Right kidney (tissue), 1 donor: Measurements from ENCODE around the gene ZNF581.
A peak's percentile ranks its signal among the peaks of the same experiment; 100 is the strongest.

Experiments
- DNase-seq: peaks from one replicate; pipeline ENCODE4 v3.0.0-alpha.2; 2016

The ZNF581 gene

GRCh38 chr19:55680339-55681130 is 37.1 kb downstream of the ZNF581 start:
- DNase-seq, result no peak

- no peak for DNase-seq
Measured at GRCh38 chr19:55681131-55682092, 38.0 kb downstream of the ZNF581 start.

- DNase-seq, result peak; percentile 44
Measured at GRCh38 chr19:55683449-55684261, 40.2 kb downstream of the ZNF581 start.

DNA sequence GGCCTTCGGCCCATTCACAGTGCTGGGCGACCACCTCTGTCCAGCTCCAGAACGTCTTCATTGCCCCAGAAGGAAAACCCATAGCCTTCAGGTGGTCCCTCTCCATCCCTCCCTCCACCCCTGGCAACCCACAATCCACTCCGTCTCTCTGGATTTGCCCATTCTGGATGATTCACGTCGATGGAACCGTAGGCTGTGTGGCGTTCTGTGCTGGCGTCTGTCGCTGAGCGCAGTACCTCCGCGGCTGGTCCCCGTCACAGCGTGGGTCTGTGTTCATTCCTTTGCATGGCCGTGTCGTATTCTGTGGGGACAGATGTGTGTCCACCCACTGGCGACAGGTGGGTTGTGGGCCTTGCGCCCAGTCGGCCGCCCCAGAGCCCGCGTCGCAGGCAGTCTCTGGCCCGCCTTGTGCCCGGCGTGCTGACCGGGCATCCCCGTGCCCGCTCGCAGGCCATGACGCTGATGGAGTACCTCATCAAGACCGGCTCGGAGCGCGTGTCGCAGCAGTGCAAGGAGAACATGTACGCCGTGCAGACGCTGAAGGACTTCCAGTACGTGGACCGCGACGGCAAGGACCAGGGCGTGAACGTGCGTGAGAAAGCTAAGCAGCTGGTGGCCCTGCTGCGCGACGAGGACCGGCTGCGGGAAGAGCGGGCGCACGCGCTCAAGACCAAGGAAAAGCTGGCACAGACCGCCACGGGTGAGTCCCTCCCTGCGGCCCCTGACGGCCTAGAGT is 41.7 kb downstream of the ZNF581 start:
- no peak for DNase-seq

DNA sequence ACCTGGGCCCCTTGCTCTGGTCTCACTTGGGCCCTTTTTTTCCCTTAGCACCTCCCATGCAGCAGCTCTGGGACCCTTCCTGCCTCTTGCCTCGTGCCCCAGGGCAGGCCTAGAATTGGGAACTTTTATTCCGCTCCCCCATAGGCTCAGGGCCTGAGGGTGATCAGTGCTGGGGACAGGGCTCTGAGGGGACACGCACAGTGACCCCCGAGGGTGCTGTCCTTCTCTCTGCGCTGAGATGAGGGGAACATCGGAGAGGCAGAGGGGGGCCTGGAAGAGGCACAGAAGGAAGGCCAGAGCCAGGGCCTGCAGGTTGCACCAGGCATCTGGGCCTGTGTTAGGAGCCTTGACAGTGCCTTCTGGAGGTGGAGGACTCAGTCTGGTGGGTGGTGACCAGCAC is 42.3 kb downstream of the ZNF581 start:
- DNase-seq, result no peak

DNA sequence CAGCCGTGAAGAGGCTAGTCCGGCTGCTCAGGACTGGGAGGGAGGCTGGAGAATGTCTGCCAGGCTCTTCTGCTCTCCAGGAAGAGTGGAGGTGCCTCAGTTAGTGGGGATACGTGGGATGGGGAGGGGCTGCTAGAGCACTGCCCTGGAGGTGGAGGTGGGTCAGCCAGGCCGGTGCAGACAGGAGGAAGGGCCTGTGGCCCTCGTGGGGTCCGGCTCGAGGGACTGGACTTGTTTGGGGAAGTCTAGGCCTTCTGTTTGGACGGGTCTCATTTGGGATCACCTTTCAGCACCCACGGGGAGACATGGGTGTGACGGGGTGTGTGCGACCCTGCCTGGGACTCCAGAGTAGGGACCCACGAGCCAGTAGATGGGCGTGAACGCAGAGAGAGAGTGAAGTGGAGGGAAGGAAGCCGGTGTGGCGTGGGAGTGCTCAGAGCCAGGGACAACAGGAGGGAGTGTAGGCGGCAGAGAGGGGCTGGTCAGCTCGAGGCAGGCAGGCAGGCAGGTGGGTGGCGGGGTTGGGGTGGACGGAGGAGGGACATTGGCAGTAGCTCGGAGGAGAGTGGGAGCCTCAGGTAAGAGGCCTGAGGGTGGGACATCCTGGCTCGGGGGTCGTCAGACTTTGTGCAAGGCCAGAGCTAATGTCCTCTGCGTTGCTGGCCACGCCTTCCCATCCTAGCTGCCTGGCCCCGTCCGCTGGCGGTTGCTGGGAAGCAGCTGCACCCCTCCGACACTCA is 43.0 kb downstream of the ZNF581 start:
- DNase-seq, result no peak

- DNase-seq, result no peak
Measured at GRCh38 chr19:55687281-55688201, 44.1 kb downstream of the ZNF581 start.

GRCh38 chr19:55688422-55689218 is 45.2 kb downstream of the ZNF581 start:
- no peak for DNase-seq

DNA sequence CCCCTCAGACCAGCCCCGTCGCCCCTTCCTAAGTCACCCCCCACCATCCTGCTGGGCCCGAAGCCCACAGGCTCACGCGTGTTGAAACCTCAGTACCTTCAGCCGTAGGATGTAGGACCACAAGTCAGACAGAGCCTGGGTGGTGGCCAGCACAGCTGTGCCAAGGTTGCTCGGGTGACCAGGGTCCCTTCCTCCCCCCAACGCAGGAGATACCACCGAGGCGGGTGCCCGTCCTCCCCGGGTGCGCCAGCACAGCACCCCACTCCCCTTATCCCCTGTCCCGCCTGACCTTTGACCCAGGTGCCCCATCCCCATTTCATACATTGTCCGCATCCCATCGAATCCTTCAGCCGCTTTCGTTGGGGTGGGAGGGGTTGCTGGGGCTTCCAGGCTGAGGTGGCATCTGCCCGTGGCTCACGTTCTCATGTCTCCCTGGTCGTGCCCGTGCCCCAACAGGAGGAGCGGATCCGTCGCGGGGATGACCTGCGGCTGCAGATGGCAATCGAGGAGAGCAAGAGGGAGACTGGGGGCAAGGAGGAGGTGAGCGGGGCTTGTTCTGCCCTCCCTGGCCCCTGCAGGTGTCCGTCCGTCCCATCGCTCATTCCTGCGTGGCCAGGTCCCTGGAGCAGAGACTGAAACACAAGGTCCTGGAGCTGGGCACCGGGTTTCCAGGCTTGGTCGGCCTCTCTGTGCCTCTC is 46.1 kb downstream of the ZNF581 start:
- DNase-seq, result no peak

DNA sequence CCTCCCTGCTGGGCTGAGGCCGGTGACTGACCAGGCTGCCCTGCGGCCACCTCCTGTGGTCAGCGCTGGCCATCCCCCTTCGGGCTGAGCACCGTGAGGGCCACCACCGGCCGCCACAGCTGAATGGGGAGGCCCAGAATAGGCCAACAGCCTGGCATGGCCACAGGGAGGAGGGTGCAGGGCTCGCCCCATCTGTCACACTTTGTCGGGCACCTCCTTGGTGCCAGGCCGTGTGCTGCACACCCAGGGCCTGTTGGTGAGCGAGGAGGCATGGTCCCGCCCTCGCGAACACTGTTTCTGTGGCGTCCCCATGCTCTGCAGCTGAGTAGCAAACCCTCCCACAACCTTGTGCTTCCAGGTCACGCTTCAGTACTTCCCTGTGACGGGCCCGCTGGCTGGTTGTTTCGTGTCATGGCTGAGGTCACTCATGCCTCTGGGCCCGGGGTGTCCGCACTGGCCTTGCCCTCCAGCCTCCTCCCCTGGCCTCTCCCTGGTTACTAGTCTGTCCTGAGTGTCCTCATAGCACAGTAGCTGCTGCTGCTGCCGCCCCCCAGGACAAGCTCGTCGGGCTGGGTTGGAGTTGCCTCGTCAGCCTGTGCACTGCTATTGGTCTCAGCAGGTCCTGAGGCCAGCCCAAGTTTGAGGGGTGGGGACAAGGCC is 46.8 kb downstream of the ZNF581 start:
- DNase-seq, result no peak

- DNase-seq, result no peak
Measured at GRCh38 chr19:55690769-55691545, 47.5 kb downstream of the ZNF581 start.

DNA sequence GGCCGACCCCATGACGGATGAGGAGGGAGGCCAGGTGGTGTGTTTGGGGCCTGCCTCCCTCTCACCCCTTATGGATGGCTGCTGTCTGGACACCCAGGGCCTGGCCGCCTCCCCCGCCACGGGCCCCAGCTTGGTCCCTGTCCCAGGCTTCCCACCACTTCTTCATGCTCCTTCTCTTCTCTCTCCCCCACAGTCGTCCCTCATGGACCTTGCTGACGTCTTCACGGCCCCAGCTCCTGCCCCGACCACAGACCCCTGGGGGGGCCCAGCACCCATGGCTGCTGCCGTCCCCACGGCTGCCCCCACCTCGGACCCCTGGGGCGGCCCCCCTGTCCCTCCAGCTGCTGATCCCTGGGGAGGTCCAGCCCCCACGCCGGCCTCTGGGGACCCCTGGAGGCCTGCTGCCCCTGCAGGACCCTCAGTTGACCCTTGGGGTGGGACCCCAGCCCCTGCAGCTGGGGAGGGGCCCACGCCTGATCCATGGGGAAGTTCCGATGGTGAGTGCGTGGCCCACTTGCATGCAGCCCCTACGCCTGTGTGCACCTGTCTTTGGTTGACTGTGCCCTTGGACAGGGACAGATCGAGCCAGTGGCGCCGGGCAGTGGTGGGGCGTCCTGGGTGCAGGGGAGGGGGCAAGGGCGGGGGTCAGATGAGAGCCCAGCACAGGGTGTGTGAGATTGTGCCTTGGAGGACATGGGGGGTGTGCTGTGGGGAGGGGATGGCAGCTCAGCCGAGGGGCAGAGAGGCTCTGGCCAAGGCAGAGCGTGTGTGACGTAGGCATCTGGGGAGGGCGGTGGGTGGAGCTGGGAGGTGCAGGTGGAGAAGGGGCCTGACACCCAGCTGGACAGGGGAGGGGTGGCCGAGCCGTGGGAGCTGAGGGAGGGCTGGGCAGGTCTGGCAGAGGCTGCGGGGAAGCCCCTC is 48.4 kb downstream of the ZNF581 start:
- no peak for DNase-seq

DNA sequence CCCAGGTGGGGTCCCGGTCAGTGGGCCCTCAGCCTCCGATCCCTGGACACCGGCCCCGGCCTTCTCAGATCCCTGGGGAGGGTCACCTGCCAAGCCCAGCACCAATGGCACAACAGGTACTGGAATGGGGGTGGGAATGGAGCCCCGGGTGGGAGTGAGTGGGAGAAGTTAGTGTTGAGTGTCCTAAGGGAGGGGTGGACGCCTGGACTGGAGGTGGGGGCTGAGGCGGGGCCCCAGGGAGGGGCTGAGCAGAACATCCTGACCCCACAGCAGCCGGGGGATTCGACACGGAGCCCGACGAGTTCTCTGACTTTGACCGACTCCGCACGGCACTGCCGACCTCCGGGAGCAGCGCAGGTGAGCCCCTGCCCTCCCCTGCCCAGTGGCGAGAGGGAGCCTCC is 49.2 kb downstream of the ZNF581 start:
- no peak for DNase-seq

GRCh38 chr19:55693336-55693974 is 50.0 kb downstream of the ZNF581 start:
- DNase-seq, result no peak

- DNase-seq, result no peak
Measured at GRCh38 chr19:55694241-55694655, 50.8 kb downstream of the ZNF581 start.
